Fibroblast of mammary gland (primary cell): ENCODE measurements around the gene KLK6.
A peak's percentile ranks its signal among the peaks of the same experiment; 100 is the strongest.

Experiments
- DNase-seq: peaks from one replicate; pipeline ENCODE4 v3.0.0-alpha.2; 2010; ENCODE audit warnings: low read depth
- H3K4me3 ChIP-seq: 2 replicates; pipeline ENCODE4 v1.5.1; 2011; ENCODE audit warnings: low read depth, mild to moderate bottlenecking, low read length, moderate library complexity; ENCODE audit not compliant: control insufficient read depth
- TF ChIP-seq, protein P1 (sequence below): conservative IDR thresholded peaks from 2 replicates; pipeline ENCODE4 v1.5.1; 2011; ENCODE audit warnings: low read depth, low read length, inconsistent platforms; ENCODE audit not compliant: control insufficient read depth, insufficient read depth

Gene KLK6

DNA sequence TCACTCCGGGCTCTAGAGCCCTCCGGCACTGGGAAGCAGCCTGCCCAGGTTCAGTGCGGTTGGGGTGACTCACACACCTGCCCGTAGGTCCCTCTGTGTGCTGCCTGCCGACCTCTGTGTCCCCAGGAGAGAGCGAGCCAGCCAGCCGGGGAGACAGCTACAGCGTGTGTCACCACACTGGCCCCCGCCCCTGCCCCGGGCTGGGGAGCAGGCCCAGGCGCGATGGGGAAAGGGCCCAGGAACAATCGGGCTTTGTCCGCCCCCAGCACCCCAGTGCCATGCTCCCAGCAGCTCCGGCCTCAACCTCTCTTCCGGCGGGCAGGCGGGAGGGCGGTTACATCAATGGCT, at the start of gene KLK6:
Gene KLK6 (minus strand): TSS at position 179 of the 348 bp plus-strand sequence. CDS start 1,487 bp downstream, outside the sequence.
- no peak within 1 kb of the TSS for H3K4me3 ChIP-seq
- no peak for DNase-seq
- TF ChIP-seq, protein P1, sequence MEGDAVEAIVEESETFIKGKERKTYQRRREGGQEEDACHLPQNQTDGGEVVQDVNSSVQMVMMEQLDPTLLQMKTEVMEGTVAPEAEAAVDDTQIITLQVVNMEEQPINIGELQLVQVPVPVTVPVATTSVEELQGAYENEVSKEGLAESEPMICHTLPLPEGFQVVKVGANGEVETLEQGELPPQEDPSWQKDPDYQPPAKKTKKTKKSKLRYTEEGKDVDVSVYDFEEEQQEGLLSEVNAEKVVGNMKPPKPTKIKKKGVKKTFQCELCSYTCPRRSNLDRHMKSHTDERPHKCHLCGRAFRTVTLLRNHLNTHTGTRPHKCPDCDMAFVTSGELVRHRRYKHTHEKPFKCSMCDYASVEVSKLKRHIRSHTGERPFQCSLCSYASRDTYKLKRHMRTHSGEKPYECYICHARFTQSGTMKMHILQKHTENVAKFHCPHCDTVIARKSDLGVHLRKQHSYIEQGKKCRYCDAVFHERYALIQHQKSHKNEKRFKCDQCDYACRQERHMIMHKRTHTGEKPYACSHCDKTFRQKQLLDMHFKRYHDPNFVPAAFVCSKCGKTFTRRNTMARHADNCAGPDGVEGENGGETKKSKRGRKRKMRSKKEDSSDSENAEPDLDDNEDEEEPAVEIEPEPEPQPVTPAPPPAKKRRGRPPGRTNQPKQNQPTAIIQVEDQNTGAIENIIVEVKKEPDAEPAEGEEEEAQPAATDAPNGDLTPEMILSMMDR = no peak

DNA sequence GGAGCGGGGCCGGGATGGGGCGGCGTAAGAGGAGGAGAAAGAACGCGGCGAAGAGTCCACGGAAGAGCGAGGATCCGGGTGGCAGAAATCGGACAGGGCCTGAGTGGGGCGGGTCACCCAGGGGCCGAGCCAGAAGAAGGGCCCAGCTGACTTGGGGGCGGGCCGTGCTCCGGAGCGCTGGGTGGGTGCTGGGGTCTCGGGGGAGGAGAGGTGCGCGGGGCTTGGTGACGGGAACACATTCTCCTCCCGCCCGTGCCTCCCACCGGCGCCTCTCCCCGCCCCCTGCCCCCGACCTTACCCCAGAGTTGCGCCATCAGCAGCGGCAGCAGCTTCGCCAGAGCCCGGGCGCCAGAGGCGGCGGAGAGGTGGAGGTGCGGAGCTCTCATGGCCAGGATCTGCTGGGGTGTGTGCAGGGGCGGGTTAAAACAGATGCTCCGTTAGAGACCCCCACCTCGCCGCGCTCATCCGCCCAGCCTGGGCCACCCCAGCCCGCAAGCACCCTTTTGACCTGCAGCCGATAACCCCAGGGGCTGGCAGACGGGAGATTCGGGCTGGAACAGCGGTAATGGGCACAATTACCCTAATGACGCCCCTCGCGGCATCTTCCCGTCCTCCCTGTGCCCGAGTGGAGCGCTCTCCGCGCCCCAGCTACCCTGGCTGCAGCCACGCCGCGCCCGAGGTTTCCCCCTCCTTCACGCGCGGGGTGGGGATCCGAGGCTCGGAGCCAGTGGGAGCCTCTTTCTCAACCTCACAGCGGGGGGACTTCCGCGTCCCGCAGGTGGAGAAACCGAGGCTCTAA, 49.6 kb upstream of the KLK6 start:
- TF ChIP-seq, protein P1 = no peak
- no peak overlapping the region for H3K4me3 ChIP-seq
- no peak for DNase-seq

DNA sequence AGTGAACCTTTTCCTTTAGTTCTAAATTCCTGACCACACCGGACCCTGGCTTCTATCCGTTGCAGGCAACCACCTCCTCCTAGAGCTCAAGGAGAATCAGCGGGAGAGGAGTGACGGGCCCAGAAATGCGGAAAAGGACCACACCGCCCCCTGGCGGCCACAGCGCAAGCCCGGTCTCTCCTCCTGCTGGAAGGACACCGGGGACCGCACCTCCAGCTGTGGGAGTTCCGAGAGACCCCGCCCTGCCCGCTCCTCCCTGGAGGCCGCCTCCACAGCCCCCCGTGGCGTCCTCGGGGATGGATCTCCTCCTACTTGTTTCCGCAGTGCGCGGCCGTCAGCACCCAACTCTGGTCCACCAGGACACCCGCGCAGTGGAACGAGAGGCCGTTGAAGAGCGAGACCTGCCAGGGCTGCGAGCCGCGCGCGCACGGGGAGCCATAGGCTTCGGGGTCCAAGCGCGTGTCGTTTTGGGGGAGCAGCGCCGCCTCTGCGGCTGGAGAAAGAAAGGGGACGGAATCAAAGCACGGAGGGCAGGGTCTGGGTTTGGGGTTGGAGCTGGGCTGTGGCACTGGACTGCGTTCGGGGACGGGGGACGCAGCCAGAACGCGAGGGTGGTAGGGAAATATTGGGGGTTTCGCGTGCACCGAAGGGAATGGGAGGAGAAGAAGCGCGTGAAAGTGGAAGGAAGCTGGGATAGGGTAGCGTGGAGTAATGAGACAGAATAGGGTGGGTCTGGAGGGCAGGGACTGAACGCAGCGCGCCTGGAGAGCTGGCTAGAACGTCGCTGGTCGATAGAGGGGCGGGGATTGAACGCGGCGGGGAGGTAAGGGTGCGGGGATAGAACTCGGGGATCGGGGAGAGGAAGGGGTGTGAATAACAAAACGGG, 47.6 kb upstream of the KLK6 start:
- no peak overlapping the region for H3K4me3 ChIP-seq
- peak; percentile 36 for DNase-seq
- TF ChIP-seq, protein P1 = peak; percentile 62

DNA sequence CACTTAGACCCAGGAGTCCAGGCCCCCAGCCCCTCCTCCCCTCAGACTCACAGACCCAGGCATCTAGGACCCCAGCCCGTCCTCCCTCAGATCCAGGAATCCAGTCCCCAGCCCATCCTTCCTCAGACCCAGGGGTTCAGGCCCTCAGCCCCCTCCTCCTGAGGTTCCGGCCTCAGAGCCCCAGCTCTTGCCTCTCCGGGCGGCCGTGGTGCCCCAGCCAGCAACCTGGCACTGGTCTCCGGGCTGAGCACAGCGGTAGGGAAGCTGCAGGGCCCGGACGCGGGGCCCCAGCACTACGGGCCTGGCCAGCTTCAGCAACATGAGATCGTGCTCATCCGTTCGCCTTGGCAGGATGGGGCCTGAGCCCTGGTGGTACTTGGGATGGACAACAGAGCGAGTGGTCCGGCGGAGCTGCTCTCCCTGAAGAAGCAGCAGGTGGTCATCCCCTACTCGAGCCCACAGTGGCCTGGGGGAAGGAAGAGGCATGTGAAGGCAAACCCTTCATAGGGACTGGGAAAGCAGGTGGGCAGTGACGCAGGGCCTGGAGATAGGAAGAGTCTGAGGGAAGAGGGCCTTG, 46.4 kb upstream of the KLK6 start:
- no peak overlapping the region for H3K4me3 ChIP-seq
- TF ChIP-seq, protein P1 = no peak
- no peak for DNase-seq

DNA sequence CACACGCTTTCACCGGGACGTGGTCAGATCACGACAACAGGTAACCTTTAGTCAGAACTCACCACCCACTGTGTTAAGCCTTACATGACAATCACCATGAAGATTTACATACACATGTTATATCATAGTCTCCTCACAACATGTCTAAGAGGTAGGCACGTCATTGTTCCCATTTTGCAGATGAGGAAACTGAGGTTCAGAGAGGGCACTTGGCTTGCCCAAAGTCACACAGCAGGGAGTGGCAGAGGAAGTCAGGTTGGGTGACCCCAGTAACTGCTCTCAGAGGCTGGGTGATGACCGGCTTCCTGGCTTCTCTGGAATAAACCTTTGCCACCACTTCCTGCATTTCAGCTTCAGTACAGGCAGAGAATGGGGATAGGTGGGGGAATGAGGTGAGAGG, 44.9 kb upstream of the KLK6 start:
- no peak for DNase-seq
- H3K4me3 ChIP-seq = no peak overlapping the region
- TF ChIP-seq, protein P1 = no peak

DNA sequence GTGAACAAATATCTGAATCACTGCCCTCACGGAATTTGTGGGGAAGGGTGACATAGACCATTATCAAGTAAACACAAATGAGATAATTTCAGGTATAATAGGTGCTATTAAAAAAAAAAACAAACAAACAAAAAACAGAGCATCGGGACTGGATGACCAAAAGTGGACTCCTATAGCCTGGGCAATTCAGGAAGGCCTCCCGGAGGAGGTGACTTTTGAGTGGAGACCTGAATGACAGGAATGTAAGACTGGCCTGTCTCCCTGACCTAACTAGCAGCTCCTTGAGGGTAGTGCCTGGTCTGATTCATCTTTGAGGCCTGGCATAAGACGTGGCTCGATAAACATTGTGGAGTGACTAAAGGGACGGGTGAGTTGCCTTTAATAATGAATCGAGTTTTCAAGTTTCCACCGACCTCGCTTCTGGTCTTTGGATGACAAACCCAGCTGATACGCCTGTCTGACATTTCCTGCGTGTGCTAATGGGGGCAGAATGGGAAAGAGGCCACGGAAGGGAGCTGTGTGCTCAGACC, 43.3 kb upstream of the KLK6 start:
- H3K4me3 ChIP-seq = no peak overlapping the region
- TF ChIP-seq, protein P1 = no peak
- DNase-seq = no peak
